Panc1 (cell line): ENCODE results near the gene COL28A1. TPM values are rescaled to one million over a fixed set of nuclear protein-coding genes. Genes with fewer than 3 reads are reported as not detected.

Source experiments
- ATAC-seq: fragments of 200-7000 bp; cut with Tn5 transposase; 2 replicates; pipeline ENCODE4 v1.9.1; 2020; ENCODE audit warnings: mild to moderate bottlenecking, moderate library complexity
- BruUV-seq: library from RNA; stranded (reverse); fragments of 400-500 nt; replicated peaks from 2 replicates; lab custom pipeline; 2021; lab: Mats Ljungman, UMichigan
- CTCF ChIA-PET: fragments of 300-600 bp; sonication (Branson Sonifier 250); formaldehyde crosslinking; loops from one replicate; lab custom pipeline; 2022; ENCODE audit warnings: antibody characterized with exemption; lab: Charles Lee
- POLR2A ChIA-PET: fragments of 300-600 bp; sonication (Branson Sonifier 250); formaldehyde crosslinking; loops from one replicate; lab custom pipeline; 2022; ENCODE audit warnings: antibody characterized with exemption; lab: Charles Lee
- DNase-seq: peaks from one replicate; pipeline ENCODE4 v3.0.0-alpha.2; 2010; ENCODE audit warnings: low read depth, low spot score
- H3K27ac ChIP-seq: 2 replicates; pipeline ENCODE4 v1.5.1; 2011; ENCODE audit warnings: mild to moderate bottlenecking, low read length, inconsistent platforms
- H3K27me3 ChIP-seq: fragments of 200-500 bp; sonication (Bioruptor generic); 2 replicates; pipeline ENCODE4 v1.6.0; 2014; ENCODE audit warnings: low read length, inconsistent platforms; ENCODE audit not compliant: control insufficient read depth, insufficient read depth
- H3K36me3 ChIP-seq: fragments of 200-500 bp; sonication (Bioruptor generic); 2 replicates; pipeline ENCODE4 v1.5.1; 2014; ENCODE audit warnings: inconsistent platforms, mild to moderate bottlenecking, low read length, moderate library complexity; ENCODE audit not compliant: control insufficient read depth, insufficient read depth
- H3K4me1 ChIP-seq: 2 replicates; pipeline ENCODE4 v1.5.1; 2011; ENCODE audit warnings: inconsistent platforms, mild to moderate bottlenecking, low read length, moderate library complexity; ENCODE audit not compliant: control insufficient read depth, insufficient read depth
- H3K4me3 ChIP-seq, 2 experiments: 2 replicates each; pipeline ENCODE4 v1.5.1; 2011 to 2012; ENCODE audit warnings: low read depth in 2 of 2, low read length in 2 of 2, mild to moderate bottlenecking in 2 of 2, inconsistent platforms in 1 of 2, moderate library complexity in 1 of 2
- H3K9me3 ChIP-seq: fragments of 200-500 bp; sonication (Bioruptor generic); 2 replicates; pipeline ENCODE4 v1.5.1; 2014; ENCODE audit warnings: low read depth, mild to moderate bottlenecking, inconsistent platforms, low read length, moderate library complexity; ENCODE audit not compliant: control insufficient read depth, insufficient read depth
- CTCF ChIP-seq: fragments of 450-650 bp; IDR thresholded peaks from 2 replicates; pipeline ENCODE4 v1.5.1; 2017; ENCODE audit warnings: mild to moderate bottlenecking
- POLR2AphosphoS5 ChIP-seq: IDR thresholded peaks from 2 replicates; pipeline ENCODE4 v1.6.1; 2012; ENCODE audit warnings: mild to moderate bottlenecking, low read depth, low read length, moderate library complexity
- REST ChIP-seq, 2 experiments: IDR thresholded peaks; 2 replicates each; pipeline ENCODE4 v1.6.1; 2011 to 2012; ENCODE audit warnings: low read depth in 2 of 2, control low read depth in 1 of 2, low read length in 1 of 2, mild to moderate bottlenecking in 1 of 2, moderate library complexity in 1 of 2; ENCODE audit not compliant: insufficient read depth in 1 of 2
- SIN3A ChIP-seq: IDR thresholded peaks from 2 replicates; pipeline ENCODE4 v1.6.1; 2012; ENCODE audit warnings: low read depth, mild to moderate bottlenecking, low read length, moderate library complexity, borderline replicate concordance; ENCODE audit not compliant: insufficient read depth
- TCF7L2 ChIP-seq: IDR thresholded peaks from 2 replicates; pipeline ENCODE4 v1.6.1; 2011; ENCODE audit warnings: mild to moderate bottlenecking, low read depth, low read length, inconsistent platforms
- in situ Hi-C: cut with HindIII; loops from 2 replicates; pipeline ENCODE4 v1.10.0; 2016; ENCODE audit warnings: low sequenced_read_pairs, low pct_unique_long_range_greater_than_20kb
- intact Hi-C: fragments of 100-400 bp; cut with micrococcal nuclease; formaldehyde crosslinking; loops from one replicate; pipeline ENCODE4 v1.10.0; 2022; ENCODE audit not compliant: unreplicated experiment
- total RNA-seq: library from RNA; stranded (reverse); gene quantifications from one replicate; pipeline ENCODE4 v1.2.1, GENCODE V29; 2021; ENCODE audit not compliant: unreplicated experiment

COL28A1 gene
- total RNA-seq, 1 experiment from 2014 or later: not detected

- DNase-seq: no peak
- CTCF ChIA-PET: no interaction called here
- BruUV-seq: no TSS peak
Measured at GRCh38 chr7:7425321-7425720, 110.4 kb downstream of the COL28A1 start.

GRCh38 chr7:7424151-7424873, 111.4 kb downstream of the COL28A1 start:
- intact Hi-C loops (loop anchor here (1.0 to 10.0 kb wide), 5 partner anchors 116 to 870 kb away; no protein-coding TSS in a partner anchor), in situ Hi-C loops (no loop called here)
- CTCF ChIA-PET: interaction anchor here (0.7 to 1.4 kb wide), 7 partner anchors 117 to 888 kb away, joined by 3 to 10 read pairs (median 3); no protein-coding TSS in a partner anchor
- ATAC-seq: peak; percentile 97
- H3K4me3 ChIP-seq: peak overlapping the region; percentile 36 to 66
- H3K9me3 ChIP-seq: no peaks in the 10 kb centered on the region
- H3K27me3 ChIP-seq: peaks cover 9% of the 10 kb centered on the region
- TF ChIP-seq REST (IDR thresholded peaks at IDR 0.05; ENCODE audit: insufficient read depth in 1 of 2, low read depth in 2 of 2, low read length in 1 of 2): no peak
- TF ChIP-seq CTCF: peak; percentile 93
- TF ChIP-seq SIN3A: no peak
- DNase-seq: peak; percentile 74
- no peak overlapping the region for H3K27ac ChIP-seq
- POLR2A ChIA-PET: no interaction called here
- no peaks in the 10 kb centered on the region for H3K4me1 ChIP-seq
- no peaks in the 10 kb centered on the region for H3K36me3 ChIP-seq
- no TSS peak for BruUV-seq

More at GRCh38 chr7:7425321-7425720, 110.4 kb downstream of the COL28A1 start:
- in situ Hi-C loops (no loop called here), intact Hi-C loops (loop anchor here (2.0 to 10.0 kb wide), 3 partner anchors 339 to 869 kb away; no protein-coding TSS in a partner anchor)
- no peak for TF ChIP-seq TCF7L2
- TF ChIP-seq POLR2AphosphoS5: no peak
- no peak for TF ChIP-seq SIN3A
- POLR2A ChIA-PET: no interaction called here
- Histone ChIP-seq H3K4me3 (no peak overlapping the region), H3K4me1 (no peaks in the 10 kb centered on the region), H3K27me3 (peaks cover 9% of the 10 kb centered on the region), H3K36me3 (no peaks in the 10 kb centered on the region), H3K27ac (no peak overlapping the region), H3K9me3 (no peaks in the 10 kb centered on the region)
- ATAC-seq: no peak

GRCh38 chr7:7422641-7423040, 113.0 kb downstream of the COL28A1 start:
- no peak for TF ChIP-seq TCF7L2
- no peak for TF ChIP-seq REST (IDR thresholded peaks at IDR 0.05; ENCODE audit: insufficient read depth in 1 of 2, low read depth in 2 of 2, low read length in 1 of 2)
- no peak for TF ChIP-seq SIN3A
- no peak for TF ChIP-seq POLR2AphosphoS5
- TF ChIP-seq CTCF: no peak
- POLR2A ChIA-PET: interaction anchor here (0.6 to 0.7 kb wide), 2 partner anchors 309 to 813 kb away, joined by 4 read pairs; no protein-coding TSS in a partner anchor
- peaks cover 7% of the 10 kb centered on the region for H3K27me3 ChIP-seq
- no TSS peak for BruUV-seq
- in situ Hi-C loops (no loop called here), intact Hi-C loops (loop anchor here (5.0 to 10.0 kb wide), 3 partner anchors 320 to 872 kb away; no protein-coding TSS in a partner anchor)
- H3K9me3 ChIP-seq: no peaks in the 10 kb centered on the region
- CTCF ChIA-PET: no interaction called here
- DNase-seq (no peak), ATAC-seq (no peak)
- H3K27ac ChIP-seq: no peak overlapping the region
- H3K4me3 ChIP-seq: no peak overlapping the region
- no peaks in the 10 kb centered on the region for H3K4me1 ChIP-seq
- no peaks in the 10 kb centered on the region for H3K36me3 ChIP-seq
